Activated CD4-positive, alpha-beta T cell treated with anti-CD3 and anti-CD28 coated beads for 24 hours (primary cell): ENCODE data around the gene SEC22A.
A peak's percentile ranks its signal among the peaks of the same experiment; 100 is the strongest.

Source experiments
- DNase-seq, 2 donors: peaks; one replicate each; pipeline ENCODE4 v3.0.0-alpha.2; 2020; ENCODE audit warnings: low read depth in 2 of 2

Gene SEC22A

DNA sequence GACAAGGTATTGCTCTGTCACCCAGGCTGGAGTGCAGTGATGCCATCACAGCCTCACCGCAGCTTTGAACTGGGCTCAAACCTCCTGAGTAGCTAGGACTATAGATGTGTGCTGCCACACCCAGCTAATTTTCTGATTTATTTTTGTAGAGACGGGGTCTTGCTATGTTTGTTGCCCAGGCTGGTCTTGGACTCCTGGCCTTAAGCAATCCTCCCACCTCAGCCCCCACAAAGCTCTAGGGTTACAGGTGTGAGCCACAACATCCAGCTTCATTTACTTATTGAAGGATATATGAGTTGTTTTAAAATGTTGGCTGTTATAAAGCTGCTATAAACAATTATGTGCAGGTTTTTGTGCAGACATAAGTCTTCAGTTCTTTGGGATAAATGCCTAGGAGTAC, 62.2 kb downstream of the SEC22A start:
- DNase-seq = no peak

DNA sequence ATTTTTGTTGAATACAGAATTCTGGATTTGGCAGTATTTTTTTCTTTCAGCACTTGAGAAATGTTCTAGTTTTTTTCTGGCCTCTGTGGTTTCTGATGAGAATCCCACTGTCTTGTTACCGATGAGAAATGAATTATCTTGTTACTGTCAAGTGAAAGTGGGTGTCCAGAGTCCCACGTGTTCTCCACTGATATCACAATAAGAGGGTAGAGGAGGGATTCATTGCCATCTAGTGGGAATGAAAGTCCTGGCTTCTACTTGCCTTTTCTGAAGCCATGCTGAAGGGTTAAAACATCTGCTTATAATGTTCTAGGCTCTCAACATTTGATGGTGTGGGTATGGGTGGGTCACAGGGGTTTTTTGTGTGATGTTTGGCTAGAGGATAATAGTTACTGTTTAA, 66.1 kb downstream of the SEC22A start:
- DNase-seq = no peak

DNA sequence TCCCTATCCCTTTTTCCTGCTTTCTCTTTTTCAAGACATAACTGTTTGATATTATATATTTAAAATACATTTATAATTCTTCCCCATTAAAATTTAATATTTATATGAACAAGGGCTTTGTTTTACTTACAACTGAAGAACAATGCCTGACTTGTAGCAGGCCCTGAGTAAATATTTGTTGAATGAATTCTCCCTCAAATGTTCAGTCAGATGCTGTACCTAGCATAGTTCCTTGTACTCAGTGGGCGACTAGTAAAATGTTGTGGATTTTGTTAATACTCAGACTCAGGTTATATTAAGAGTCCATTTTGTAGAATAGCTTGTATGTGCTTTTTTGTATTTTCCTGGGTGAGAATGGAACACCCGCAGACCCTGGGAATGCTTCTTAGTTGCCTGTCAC, 69.1 kb downstream of the SEC22A start:
- DNase-seq = no peak

DNA sequence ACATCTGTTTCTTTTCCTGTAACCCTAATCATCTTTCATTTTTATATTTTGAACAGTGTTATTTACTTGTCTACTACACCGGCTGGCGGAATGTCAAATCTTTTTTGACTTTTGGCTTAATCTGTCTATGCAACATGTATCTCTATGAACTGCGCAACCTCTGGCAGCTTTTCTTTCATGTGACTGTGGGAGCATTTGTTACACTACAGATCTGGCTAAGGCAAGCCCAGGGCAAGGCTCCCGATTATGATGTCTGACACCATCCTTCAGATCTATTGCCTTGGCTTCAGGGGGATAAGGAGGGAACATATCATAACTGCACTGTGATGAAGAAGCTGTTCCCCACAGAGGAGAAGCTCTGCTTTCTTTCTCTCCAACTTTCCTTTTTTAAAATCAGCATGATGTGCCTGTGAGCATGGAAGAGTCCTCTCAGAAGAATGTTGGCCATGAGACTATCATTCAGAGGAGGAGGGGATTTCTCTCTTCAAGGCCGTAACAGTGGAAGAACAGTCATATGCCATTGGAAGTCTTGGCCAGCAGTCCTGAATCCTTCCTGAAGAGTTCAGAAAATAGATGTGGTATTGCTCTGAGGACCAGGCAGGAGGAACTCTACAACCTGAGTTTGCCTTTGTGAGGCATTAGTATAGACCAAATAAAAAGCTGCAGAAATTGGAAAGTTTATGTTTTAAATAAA, 69.9 kb downstream of the SEC22A start:
- DNase-seq = no peak

DNA sequence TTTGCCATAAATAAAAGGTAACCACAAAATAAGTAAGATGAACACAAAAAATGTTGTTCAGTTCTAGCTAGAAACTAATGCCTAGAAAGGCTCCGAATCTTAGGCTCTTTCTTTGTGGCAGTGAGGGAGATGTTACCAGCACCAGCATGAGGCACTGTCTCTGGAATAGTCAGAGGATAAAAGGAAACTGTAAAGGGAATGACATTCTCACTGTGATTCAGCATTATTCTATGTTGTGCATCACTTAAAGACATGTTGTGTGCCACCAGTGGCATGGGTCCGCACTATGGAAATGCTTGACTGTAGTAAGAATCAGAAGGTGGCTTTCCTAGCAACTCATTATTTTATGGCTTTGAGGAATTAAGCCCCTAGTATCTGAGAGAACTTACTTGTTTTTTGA, 70.8 kb downstream of the SEC22A start:
- DNase-seq = no peak

DNA sequence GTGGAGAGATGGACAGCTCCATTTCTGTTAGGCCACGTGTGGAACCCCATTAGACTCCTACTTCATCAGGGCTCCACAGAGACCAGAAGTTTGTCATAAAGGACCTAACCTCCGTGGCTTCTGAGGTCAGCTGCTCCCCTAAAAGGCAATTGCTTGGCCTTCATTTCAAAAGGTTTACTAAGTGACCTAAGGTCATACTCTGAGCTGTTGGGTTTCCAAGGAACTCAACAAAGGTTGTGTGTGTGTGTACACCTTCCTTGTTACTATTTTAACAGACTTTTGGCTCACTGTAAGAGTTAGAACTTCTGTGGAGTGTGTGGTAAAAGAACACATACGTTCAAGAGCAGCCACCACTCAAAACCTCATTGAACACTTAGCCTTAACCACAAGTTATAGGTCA, 73.9 kb downstream of the SEC22A start:
- DNase-seq = no peak

DNA sequence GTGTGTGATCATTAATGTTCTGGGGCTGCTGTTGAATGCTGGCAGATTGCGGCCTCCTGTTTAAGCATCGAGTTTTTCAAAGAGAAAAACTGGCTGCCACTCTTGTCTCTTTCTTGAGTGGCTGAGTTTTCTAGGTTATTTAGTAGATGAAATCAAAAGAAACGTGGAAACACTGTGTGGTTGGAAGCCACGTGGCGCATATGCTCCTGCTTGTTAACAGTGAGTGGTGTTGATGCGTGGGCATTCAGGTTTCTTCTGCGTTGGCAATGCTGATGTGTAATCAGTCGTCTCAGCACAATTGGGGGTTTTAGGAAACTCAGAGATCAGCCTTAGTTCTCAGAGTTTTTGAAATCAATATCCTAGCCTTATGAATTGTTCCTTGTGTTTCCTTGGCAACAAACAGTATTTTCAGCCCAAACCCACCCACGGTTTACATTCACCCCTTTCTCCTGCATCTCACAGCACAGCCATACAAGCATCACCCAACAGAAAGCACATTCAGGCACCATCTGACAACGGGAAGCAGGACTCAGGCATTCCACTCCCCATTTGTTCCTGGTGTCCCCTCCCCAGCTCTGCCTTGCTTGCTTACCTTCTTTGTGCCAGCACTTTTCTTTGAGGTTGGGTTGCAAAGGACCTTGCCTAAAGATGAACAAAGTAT, 74.7 kb downstream of the SEC22A start:
- no peak for DNase-seq

DNA sequence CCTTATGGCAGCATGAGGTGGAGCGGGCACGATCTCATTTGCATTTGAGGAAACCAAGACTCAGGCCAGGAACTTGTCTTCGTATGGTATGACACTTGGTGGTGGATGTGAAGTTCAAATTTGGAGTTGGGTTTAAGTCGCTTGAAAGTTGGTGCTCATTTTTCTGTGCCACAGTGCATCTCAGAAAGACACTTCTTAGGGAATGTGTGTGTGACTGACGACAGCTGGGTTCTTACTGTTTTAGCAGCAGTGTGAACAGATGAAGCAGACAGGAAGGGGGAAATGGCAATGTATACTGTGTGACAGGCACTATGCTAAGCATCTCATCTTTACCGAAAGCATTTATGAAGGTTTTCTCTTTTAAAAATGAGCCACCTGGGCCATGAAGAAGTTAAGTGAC, 75.4 kb downstream of the SEC22A start:
- DNase-seq = no peak

DNA sequence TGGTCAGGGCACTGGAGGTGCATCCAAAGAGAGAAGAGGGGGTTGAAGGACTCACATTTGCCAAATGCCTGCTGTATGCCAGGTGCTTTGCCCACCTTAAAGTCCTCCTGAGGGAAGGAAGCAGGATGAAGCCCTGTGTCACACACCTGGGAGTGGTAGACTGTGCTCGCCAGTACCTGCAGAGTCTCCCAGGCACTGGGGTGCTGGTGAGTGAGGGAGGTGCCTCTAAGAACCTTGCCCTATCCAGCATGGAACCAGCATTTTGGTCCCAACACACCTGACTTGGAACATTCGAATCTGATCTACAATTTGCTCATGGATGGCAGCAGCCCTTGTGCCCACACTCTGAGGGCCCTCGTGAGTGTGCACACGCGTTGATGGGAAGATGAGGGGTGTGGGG, 76.7 kb downstream of the SEC22A start:
- no peak for DNase-seq

DNA sequence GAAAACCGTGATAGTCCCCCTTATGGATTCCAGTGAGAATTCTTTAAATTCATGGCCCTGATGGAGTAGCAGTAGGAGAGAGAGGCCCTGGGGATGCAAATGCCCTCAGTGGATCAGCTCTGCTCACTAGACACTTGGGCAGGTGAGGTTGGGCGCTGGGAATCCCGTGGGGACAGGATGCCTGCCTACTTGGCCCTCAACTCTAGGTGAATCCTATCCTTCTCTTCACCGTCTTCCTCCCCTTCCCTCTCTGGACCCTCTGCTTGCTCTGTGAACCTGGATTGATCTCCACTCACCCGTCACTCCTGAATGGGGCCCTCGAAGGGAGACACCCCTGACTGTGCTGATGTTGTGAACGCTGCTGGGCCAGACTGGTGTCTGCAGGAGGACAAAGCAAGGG, 77.4 kb downstream of the SEC22A start:
- no peak for DNase-seq

DNA sequence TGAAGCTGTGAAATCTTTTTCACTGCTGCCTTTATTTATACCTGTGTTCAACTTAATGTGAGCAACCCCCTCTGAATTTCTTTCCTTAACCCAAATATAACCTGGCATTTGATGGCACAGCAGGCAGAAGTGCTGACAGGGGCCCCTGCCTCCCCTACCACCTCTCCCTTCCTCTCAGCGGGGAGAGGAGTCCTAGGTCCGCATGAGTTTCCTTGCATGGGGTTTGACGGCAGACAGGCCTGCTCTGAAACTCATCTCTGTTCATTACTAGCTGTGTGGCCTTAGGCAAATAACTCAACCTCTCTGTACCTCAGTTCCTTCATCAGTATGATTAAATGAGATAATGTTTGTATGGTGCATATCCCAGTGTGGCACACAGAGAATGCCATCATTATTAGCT, 79.7 kb downstream of the SEC22A start:
- no peak for DNase-seq

DNA sequence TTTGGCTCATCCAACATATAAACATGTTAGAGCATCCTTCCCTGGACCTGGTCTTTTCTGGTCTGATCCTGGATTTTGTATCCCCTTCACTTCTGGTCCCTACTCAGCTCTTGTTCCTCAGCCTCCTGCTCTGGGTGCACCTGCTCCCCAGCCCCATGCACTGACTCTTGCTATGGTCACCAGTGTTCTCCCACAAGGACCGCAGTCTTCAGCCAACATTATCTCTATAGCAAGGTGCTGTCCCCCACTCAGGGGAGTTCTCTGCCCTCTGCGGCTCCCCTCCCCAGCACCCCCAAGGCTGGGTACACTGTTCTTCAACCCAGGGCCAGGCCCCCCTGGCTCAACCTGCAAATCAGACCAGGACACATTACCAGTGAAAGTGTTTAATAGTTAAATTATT, 80.2 kb downstream of the SEC22A start:
- DNase-seq = no peak

DNA sequence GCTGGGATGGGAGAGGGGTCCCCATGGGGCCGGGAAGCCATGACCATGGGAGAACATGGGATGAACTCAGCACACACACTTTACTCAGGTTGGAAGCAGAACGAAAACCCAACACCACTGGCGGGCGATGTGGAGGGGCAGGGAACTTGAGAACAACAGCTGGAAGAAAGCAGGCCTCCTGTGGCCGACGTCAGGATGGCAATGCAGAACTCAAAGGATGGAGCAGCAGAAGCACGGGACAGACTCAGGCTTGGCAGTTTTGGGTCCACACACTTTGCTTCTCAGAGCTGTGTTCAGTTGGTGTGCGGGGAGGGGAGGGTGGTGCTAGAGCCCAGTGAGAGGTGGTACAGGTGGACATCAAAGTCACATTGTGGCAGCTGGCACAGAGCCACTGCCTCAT, 80.7 kb downstream of the SEC22A start:
- DNase-seq = no peak

DNA sequence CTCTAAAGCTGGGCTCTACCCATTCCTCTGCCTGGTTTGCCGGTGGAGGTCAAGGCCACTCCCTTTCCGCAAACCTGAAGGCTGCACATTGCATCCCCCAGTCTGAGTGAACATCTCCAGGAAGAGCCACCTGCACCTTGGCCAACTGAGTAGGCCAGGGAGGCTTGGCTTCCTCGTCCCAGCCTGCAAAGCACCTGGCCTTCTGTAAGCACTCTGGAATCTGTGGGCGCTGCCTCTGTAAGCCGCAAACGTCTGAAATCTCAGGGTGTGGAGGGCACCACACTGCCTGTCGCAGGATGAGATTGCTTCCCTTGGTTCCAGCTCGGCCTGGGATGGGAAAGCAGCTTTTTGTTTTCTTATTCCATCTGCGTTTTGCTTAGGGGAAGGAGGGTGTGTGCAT, 81.3 kb downstream of the SEC22A start:
- no peak for DNase-seq

DNA sequence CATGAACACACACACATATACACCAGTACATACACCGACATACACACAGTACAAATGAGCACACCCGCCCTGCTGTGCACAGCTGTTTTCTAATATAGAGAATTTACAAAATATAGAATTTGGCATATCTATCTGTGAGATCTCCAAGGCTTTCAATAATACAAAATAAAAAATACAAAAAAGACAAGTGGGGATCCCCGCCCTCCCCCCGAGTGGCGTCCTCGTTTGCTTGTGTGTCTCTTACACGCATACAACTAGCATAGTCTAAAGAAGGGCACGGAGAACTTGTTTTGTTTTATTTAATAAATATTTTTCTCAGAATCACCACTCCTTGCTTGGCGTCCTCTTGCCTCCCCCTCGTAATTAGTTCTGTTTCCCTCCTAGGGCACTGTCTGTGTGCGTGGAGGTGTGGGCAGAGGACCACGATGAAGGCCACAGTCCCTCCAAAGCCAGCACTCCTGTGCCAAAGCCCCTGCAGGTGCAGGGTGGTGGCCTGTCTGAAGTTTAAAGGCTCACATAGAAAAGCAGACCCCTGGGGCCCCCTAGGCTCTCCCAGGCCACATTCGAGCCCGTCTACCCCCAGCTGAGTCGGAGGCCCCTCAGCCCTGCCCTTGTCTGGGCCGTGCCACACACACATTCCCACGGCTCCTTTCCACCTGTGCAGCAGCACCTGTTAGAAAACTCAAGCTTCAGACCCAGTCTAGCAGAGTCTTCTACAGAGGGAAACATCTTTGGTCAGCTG, 82.1 kb downstream of the SEC22A start:
- no peak for DNase-seq

DNA sequence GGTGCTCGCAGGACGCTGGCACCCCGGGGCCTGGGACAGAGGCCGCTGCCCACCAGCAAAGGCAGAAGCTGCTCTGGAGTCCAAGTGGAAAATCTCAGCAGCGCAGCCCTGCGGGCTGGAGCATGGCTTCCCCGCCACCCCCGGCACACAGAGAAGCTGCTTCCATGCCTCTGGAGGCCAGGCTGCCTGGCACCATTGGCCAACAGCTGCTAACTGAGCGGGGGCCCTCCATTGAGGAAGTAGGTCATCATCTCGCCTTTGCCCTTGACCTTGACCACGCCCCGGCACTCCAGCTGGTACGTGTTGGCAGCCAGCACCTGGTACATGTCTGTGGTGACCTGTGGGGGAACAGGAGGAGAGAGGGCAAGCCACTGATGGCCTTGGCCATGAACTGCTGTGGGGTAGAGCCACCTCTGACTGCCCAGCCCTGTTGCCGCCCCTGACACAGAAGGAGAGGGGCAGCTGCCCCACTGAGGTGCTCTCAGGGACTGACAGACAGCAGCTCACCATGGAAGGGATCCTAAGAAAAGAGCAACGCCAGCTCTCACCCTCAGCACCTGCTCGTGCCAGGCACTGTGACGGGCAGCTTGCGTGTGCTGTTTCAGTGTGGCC, 82.8 kb downstream of the SEC22A start:
- no peak for DNase-seq

DNA sequence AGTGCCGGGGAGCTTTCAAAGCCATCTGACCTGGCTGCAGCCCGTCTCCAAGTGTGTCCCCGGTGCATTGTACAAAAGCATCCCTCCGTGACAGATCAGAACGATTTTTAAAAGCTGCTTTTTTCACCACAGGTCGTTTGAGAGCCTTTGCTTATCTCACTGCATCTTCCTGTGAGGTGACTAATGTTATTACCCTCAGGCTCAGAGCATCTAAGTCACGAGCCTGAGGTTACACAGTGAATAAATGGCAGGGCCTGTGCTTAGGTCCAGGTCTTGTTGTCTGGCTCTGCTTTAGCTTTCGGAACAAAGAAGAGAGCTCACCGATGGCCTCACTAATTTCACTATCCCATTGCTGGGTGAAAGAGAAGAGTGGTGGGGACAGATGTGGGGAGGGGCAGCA, 83.3 kb downstream of the SEC22A start:
- DNase-seq = no peak

DNA sequence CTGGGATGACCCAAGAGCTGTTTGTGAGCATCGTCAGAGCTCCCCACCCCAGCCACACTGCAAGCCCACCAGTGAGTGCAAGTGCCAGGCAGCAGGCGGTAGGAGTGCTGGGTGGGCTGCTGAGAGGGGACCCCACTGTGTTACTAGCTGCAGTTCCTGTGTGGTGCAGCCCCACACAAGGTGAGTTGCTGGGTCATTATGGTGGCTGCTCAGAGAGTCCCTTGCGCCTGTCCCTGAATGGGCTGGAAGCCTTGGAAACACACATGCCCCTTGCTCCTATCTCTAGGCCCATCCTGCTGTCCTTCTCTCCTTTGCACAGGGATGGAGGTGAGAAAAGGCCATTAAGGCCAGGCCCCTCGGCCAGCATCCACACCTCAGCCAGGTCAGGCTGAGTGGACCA, 83.7 kb downstream of the SEC22A start:
- no peak for DNase-seq

DNA sequence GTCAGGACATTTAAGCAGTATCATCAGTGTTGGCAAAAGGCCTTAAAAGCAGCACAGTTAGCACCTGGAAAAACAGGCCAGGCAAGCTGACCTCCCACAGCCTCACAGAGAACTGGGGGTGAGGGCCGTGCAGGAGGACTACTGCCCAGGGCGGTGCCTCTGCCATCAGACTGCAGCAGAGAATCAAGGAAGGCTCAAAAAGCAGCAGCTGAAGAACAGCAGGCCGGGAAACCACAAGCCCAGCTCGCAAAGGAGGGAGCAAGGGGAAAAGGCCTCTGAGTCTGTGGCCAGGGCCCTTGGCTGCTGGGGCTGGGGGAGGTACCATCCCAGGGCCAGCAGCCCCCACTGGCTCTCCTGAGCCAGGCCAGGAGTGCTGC, 84.2 kb downstream of the SEC22A start:
- no peak for DNase-seq

DNA sequence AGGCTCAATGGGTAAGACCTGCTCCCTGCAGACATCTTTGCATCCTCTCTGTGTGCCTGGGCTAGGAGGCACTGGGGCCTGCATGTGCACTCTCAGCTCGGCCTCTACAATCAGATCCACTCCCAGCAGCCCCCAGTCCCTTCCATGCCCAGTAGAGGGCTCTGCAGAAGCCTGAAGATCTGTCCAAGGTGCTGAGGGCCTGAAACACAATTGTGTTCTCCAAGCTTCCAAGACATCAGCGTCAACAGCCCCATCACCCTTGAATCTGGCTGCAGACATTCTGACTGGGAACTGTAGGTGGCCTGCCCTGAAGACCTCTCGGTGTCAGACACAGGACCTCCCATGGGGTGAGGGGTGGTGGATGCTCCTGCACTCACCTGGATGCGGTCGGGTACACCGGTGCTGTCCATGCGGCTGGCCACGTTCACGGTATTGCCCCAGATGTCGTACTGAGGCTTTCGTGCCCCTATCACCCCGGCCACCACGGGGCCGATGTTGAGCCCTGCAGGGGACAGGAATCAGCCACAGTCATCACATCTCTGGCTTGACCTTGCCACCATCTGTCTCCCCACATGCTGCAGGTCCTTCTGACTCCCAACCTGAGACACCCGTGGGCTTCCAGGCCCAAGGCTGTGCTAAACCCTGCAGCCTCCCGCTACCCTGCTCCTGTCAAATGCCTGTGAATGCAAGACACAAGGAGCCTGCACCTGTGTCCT, 84.7 kb downstream of the SEC22A start:
- peak in 1 of 2 donors; percentile 22 for DNase-seq

DNA sequence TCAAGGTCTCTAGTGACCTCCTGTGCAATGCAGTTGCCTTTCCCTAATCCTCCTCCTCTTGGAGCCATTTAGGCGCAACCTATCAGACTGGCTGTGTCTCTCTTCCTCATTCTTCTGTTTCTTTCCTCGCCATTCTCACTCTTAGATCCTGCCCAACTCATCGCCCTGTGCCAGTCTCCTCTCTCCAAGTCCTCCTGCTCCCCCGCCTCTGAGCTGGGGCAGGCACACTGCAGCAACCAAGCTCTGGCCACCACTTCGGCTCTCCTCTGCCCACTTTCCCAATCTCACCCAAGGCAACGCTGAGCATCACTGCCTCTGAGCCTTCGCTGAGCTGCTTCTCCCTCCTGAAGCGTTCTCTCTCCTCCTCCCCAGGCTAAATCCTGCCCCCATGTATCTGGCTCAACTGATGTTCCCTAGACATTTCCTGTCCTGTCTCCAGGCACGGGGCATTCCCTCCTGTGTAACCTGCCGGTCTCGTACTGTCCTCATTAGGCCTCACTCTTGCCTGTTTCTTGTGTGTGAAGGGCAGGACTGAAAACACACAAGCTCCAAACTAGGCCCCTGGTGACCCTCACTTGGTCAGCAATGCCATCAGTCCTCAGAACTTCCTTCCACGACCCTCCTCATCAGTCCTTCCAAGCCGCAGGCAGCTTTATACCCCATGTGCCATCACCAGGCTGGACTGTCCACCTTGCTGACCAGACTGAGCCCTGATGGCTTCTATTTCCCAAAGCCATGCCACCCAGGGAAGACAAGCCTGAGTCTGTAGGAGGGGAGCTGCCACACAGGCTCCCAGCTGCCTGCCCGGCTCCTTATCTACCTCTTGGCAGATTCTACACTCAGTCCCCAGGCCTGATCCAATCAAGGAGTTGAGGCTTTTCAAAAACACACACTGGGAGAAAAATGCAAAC, 85.6 kb downstream of the SEC22A start:
- DNase-seq = no peak
